Neural cell (in vitro differentiated cells): ENCODE results near the gene ADORA2A.

Experiments used
- CTCF ChIP-seq: fragments of 450-650 bp; IDR thresholded peaks from 2 replicates; pipeline ENCODE4 v1.5.1; 2014; ENCODE audit warnings: antibody characterized with exemption, mild to moderate bottlenecking, moderate library complexity; ENCODE audit not compliant: poor library complexity, severe bottlenecking
- EZH2 ChIP-seq: fragments of 200-600, 300-800 bp; shearing (Covaris generic), sonication (generic); IDR thresholded peaks from 2 replicates; pipeline ENCODE4 v1.6.1; 2014; ENCODE audit warnings: antibody characterized with exemption, low read length, borderline replicate concordance, mild to moderate bottlenecking; ENCODE audit not compliant: insufficient read depth, poor library complexity, severe bottlenecking

- TF ChIP-seq CTCF (no peak), EZH2 (no peak)
These were observed 2.3 kb upstream of the ADORA2A start for GRCh38 chr22:24424901-24425775.
